Astrocyte of the cerebellum (primary cell): ENCODE measurements around the gene CANT1.

Experiments
- DNase-seq: peaks from one replicate; pipeline ENCODE4 v3.0.0-alpha.2; 2011; ENCODE audit warnings: low read depth
- H3K4me3 ChIP-seq: 2 replicates; pipeline ENCODE4 v1.5.1; 2011; ENCODE audit warnings: mild to moderate bottlenecking, low read depth, low read length, moderate library complexity
- in situ Hi-C: cut with HindIII; loops from 2 replicates; pipeline ENCODE4 v1.10.0; 2017; ENCODE audit warnings: low sequenced_read_pairs
- TF ChIP-seq, protein P1 (sequence below): IDR thresholded peaks from 2 replicates; pipeline ENCODE4 v1.5.1; 2012; ENCODE audit warnings: low read length, low read depth, moderate library complexity, mild to moderate bottlenecking; ENCODE audit errors: missing control alignments

Gene CANT1

DNA sequence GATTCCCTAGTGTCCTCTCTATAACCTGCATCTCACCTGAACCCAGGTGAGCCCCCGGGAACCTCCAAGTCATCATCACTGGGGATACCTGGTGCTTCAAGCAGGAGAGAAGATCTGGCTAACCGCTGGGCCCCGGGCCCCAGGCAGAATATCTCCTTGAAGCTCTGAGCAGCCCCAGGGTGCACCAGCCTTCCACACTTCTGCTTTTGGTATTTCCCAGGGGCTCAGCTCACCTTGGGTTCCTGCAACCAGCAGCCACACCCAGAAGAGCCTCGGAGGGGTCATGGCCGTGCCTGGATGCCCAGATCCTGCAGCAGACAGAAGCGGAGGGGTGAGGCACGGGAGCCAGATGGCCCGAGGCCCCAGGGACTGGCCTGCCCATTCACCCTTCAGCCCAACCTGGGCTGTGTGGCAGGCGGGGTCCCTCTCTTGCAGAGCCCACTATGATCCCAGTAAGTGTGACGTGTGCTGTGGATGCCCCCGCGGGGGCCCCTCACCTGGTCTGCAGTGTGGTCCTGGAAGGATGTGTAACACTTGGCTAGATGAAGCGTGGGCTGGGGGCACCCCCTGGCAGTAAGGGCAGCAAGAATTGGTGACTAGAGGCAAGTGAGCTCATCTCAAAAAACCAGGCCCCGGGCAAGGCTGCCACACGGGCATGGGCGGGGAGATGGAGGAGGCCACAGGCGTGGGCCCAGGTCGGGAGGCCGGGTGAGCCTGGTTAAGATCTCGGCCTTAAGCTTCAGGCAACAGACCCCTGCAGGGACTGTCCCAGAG lies 32.5 kb downstream of the CANT1 start:
- in situ Hi-C loops: no loop called here
- H3K4me3 ChIP-seq: no peak overlapping the region
- TF ChIP-seq, protein P1, sequence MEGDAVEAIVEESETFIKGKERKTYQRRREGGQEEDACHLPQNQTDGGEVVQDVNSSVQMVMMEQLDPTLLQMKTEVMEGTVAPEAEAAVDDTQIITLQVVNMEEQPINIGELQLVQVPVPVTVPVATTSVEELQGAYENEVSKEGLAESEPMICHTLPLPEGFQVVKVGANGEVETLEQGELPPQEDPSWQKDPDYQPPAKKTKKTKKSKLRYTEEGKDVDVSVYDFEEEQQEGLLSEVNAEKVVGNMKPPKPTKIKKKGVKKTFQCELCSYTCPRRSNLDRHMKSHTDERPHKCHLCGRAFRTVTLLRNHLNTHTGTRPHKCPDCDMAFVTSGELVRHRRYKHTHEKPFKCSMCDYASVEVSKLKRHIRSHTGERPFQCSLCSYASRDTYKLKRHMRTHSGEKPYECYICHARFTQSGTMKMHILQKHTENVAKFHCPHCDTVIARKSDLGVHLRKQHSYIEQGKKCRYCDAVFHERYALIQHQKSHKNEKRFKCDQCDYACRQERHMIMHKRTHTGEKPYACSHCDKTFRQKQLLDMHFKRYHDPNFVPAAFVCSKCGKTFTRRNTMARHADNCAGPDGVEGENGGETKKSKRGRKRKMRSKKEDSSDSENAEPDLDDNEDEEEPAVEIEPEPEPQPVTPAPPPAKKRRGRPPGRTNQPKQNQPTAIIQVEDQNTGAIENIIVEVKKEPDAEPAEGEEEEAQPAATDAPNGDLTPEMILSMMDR: no peak
- no peak for DNase-seq

DNA sequence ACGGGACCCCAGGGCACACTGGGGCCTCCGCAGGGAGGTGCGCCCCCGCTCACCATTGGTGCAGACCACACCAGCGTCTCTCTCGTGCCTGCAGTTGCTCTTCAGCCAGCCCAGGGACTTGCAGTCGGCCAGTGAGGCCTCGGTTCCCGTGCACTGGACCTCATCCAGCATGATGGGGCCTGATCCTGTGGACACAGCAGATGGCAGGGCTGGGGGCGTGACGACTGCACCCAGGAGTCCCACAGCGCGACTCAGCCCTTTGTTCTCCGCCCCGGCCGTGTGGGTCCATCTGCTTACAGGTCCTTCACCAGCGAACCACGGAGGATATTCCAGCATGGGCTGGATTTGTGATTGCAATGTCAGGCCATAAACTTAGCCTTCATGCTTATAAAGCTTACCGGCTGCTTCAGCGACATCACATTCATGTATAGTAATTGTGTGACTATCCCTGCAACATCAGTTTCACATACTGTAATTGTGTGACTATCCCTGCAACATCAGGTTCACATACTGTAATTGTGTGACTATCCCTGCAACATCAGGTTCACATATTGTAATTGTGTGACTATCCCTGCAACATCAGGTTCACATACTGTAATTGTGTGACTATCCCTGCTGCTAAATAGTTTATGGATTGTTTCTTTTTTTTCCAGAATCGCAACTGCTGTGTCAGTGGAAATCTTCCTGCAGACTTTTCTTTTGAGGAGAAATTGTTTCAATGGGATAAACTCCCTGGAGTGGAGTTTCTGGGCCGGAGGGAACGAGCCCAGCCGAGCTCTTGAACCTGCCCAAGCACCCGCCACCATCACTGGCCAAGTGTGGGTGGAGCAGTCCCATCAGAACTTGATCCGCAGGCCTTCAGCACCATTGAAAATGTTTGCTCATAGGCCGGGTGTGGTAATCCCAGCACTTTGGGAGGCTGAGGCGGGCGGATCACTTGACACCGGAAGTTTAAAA lies 34.7 kb downstream of the CANT1 start:
- in situ Hi-C loops: no loop called here
- no peak overlapping the region for H3K4me3 ChIP-seq
- TF ChIP-seq, protein P1: no peak
- DNase-seq: peak; percentile 43

DNA sequence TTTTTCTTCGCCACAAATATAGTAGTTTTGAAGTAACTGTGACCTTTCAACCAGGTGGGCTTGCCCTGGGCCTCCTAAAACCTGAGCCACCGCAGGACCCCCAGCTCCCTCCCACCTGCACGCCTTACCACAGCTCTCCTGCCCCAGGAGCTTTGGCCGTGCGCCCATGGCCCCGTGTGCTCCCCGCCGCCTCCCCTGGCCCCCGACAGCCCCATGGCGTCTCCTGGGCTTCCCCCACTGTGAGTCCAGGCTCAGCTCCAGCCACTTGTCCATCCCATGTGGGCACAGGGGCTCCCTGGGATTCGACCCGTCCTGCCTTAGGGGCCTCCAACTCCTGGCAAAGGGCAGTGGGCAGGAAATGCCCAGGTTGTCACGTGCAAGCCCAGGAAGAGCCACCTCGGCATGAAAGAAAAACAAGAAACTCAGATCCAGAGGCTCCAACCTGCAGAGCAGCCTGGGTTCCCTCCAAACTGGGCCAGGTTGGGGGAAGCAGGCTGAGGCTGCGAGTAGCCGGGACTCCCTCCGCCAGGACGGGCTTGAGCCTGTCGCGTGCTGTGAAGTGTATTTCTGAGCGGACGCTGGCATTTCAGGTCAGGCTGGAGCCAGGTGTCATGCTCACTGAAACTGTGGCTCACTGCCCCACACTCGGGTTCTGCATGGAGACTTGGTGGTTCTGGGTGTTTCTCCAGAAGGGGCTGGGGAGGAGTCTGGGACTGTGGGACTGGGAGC lies 35.6 kb downstream of the CANT1 start:
- DNase-seq: no peak
- no peak overlapping the region for H3K4me3 ChIP-seq
- in situ Hi-C loops: no loop called here
- TF ChIP-seq, protein P1: no peak

DNA sequence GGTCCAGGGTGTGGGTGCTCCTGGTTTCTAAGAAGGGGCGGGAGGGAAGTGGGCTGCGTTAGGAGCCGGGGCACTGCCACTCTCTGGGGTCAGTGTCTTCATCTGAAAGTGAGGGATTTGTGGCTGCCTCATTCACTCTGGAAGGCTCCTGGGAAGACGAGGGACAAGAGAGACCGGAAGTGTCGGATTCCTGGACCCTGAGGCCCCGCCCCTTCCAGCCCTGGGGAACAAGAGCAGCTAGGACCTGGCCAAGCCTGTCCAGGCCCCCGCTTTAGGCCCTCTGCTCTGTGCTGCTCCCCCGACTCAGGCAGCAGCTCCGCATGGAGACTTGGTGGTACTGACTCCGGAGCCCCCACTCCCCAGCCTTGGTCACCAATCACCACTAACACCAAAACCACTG lies 36.4 kb downstream of the CANT1 start:
- in situ Hi-C loops: no loop called here
- no peak overlapping the region for H3K4me3 ChIP-seq
- TF ChIP-seq, protein P1: no peak
- no peak for DNase-seq

DNA sequence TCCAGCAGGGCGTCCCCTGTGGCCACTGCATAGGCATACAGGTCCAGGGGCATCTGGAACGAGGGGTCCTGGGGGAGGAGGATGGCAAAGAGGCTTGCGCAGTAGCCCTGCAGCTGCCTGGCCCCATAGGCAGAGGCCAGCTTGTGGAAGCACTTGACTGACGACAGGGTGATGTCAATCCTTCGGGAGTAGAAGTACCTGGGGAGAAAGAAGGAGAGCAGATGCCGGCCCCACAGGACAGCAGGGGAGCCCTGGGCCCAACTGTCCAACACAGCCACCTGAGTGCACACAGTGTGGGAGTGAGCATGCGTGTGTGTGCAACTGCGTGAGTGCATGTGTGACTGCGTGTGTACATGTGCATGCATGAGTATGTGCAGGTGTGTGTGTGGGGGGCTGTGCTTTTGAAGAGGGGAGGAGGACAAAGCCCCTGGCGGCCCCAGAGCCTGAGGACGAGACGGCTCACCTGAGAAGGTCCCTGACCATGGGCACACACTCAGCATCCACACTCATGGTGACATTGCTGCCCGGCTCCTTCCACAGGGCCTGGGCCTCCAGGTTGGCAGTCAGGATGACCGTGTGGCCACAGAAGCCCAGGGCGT lies 37.0 kb downstream of the CANT1 start:
- TF ChIP-seq, protein P1: no peak
- no peak overlapping the region for H3K4me3 ChIP-seq
- no peak for DNase-seq
- in situ Hi-C loops: no loop called here
